ENCODE results near the gene ITIH3. TPM values are rescaled to one million over a fixed set of nuclear protein-coding genes. Genes with fewer than 3 reads are reported as not detected.

The ITIH3 gene
- total and polyA plus RNA-seq, 11 donors, result 0.13 to 1.6 (median 0.65) TPM

DNA sequence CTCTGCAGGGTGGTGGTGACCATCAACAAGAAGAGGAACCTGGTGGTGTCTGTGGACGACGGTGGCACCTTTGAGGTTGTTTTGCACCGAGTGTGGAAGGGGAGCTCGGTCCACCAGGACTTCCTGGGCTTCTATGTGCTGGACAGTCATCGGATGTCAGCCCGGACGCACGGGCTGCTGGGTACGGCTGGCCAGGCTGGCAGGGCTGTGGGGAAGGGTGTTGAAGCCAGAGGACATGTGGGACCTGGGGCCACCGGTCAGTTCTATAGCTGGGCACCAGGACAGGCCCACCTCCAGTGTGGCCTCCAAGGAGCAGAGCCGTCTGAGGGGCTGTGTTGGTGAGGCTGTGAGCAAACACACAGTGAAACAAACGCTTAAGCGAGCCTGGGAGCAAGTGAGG lies 3.9 kb upstream of the ITIH3 start:
- peak in 2 of 5 donors; percentile 13 to 23 for DNase-seq
- ATAC-seq, result no peak

DNA sequence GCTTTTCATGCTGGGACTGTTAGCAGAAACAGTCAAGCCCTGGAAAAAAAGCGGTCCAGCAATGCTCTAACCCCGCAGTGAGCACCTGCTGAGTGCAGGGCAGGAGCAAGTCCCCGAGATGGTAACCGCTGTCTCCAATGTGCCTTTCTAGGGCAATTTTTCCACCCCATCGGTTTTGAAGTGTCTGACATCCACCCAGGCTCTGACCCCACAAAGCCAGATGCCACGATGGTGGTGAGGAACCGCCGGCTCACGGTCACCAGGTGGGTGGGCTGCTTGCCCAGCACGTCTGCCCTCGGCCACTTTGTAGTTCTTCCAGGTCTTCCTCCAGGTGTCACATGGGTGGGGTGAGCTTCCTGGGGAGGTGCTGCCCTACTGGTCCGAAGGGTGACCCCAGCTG lies 3.2 kb upstream of the ITIH3 start:
- intact Hi-C loops (cut with DNase I), result no loop called here

More for the DNA sequence above, 3.9 kb upstream of the ITIH3 start:
- Histone ChIP-seq H3K27me3 (no peaks in the 10 kb centered on the region), H3K4me1 (no peaks in the 10 kb centered on the region), H3K36me3 (no peaks in the 10 kb centered on the region), H3K27ac (no peak overlapping the region), H3K9me3 (no peaks in the 10 kb centered on the region), H3K4me3 (no peak overlapping the region)
- no peak for TF ChIP-seq POLR2A (IDR thresholded peaks at IDR 0.05)
- TF ChIP-seq, protein P1, sequence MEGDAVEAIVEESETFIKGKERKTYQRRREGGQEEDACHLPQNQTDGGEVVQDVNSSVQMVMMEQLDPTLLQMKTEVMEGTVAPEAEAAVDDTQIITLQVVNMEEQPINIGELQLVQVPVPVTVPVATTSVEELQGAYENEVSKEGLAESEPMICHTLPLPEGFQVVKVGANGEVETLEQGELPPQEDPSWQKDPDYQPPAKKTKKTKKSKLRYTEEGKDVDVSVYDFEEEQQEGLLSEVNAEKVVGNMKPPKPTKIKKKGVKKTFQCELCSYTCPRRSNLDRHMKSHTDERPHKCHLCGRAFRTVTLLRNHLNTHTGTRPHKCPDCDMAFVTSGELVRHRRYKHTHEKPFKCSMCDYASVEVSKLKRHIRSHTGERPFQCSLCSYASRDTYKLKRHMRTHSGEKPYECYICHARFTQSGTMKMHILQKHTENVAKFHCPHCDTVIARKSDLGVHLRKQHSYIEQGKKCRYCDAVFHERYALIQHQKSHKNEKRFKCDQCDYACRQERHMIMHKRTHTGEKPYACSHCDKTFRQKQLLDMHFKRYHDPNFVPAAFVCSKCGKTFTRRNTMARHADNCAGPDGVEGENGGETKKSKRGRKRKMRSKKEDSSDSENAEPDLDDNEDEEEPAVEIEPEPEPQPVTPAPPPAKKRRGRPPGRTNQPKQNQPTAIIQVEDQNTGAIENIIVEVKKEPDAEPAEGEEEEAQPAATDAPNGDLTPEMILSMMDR (IDR thresholded peaks at IDR 0.05), result no peak
- intact Hi-C loops (cut with DNase I), result no loop called here
- WGBS, 4 donors, result 88 to 92% (median 89%) methylated on average over 8 to 13 of the region's 13 CpGs

DNA sequence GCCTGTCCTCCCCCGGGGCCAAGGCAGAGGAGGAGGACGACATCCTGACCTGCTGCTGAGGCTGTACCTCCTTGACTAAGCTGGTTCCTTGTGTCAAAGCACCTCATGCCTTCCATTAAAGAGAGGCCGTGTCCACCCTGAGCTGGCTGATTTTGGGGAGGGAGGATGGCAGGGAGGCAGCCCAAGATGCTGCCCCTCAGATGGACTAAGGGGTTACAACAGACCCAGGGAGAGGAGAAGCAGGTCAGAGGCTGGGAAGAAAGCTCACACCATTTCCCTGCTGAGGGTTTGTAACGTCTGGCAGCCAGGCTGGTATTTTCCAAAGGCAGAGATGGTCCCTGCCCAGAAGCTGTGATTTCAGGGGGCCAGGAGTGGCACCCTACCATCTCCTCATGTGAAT lies 2.7 kb upstream of the ITIH3 start:
- no peak for TF ChIP-seq POLR2A (IDR thresholded peaks at IDR 0.05)
- TF ChIP-seq, protein P1 (IDR thresholded peaks at IDR 0.05), result no peak
- intact Hi-C loops (cut with DNase I), result no loop called here
- ATAC-seq, result no peak
- Histone ChIP-seq H3K27me3 (no peaks in the 10 kb centered on the region), H3K9me3 (no peaks in the 10 kb centered on the region), H3K27ac (no peak overlapping the region), H3K4me1 (no peaks in the 10 kb centered on the region), H3K4me3 (no peak overlapping the region), H3K36me3 (no peaks in the 10 kb centered on the region)
- DNase-seq, result peak in 1 of 5 donors; percentile 27
- 76 to 92% (median 81%) methylated on average over 2 to 4 of the region's 4 CpGs; no CpG with 5 or more reads in 1 of the 4 donors for WGBS, 4 donors

More for the DNA sequence above, 3.2 kb upstream of the ITIH3 start:
- Histone ChIP-seq H3K27ac (no peak overlapping the region), H3K36me3 (no peaks in the 10 kb centered on the region), H3K4me3 (no peak overlapping the region), H3K4me1 (no peaks in the 10 kb centered on the region), H3K27me3 (no peaks in the 10 kb centered on the region), H3K9me3 (no peaks in the 10 kb centered on the region)
- 77 to 84% (median 79%) methylated on average over 11 to 12 of the region's 12 CpGs for WGBS, 4 donors
- DNase-seq (peak in 1 of 5 donors; percentile 14), ATAC-seq (no peak)
- no peak for TF ChIP-seq POLR2A (IDR thresholded peaks at IDR 0.05)

GRCh38 chr3:52792413-52792812 lies 2.2 kb upstream of the ITIH3 start:
- ATAC-seq (no peak), DNase-seq (peak in 1 of 5 donors; percentile 33)
- no peaks in the 10 kb centered on the region for H3K27me3 ChIP-seq
- H3K9me3 ChIP-seq, result no peaks in the 10 kb centered on the region
- H3K27ac ChIP-seq, result no peak overlapping the region
- intact Hi-C loops (cut with DNase I), result no loop called here
- no peaks in the 10 kb centered on the region for H3K4me1 ChIP-seq
- H3K4me3 ChIP-seq, result no peak overlapping the region
- H3K36me3 ChIP-seq, result no peaks in the 10 kb centered on the region
- TF ChIP-seq, protein P1 (IDR thresholded peaks at IDR 0.05), result no peak
- TF ChIP-seq POLR2A (IDR thresholded peaks at IDR 0.05), result no peak
- WGBS, 4 donors, result 85 to 96% (median 91%) methylated on average over 6 to 7 of the region's 7 CpGs
